ENCODE data around the gene WDTC1.
"Not testable (repeated sequence)": the region's sequence is repeated elsewhere in the genome, so short reads cannot be mapped to it uniquely, and the experiment has no call there.

Gene WDTC1

GRCh38 chr1:27217401-27217800 lies 17.0 kb upstream of the WDTC1 start:
- TF ChIP-seq SPI1 (IDR thresholded peaks at IDR 0.05; ENCODE audit: borderline replicate concordance, low read depth), result no peak
- no peak for TF ChIP-seq CTCF (IDR thresholded peaks at IDR 0.05; ENCODE audit: insufficient read depth, low read length)
- TF ChIP-seq GABPA (IDR thresholded peaks at IDR 0.05; ENCODE audit: low read depth), result no peak
- no peak for TF ChIP-seq REST (IDR thresholded peaks at IDR 0.05; ENCODE audit: insufficient replicate concordance, low read depth)
- TF ChIP-seq POLR2AphosphoS5 (IDR thresholded peaks at IDR 0.05; ENCODE audit: low read depth), result no peak
- no peak overlapping the region for H3K4me3 ChIP-seq (replicated peaks; ENCODE audit: insufficient read depth, low read length)
- H3K27me3 ChIP-seq (ENCODE audit: insufficient read depth, poor library complexity, severe bottlenecking), result no peaks in the 10 kb centered on the region

GRCh38 chr1:27218736-27219135 lies 15.7 kb upstream of the WDTC1 start:
- no peak for DNase-seq (ENCODE audit: low read depth in 1 of 2, low spot score in 1 of 2)
- Histone ChIP-seq H3K4me3 (replicated peaks; ENCODE audit: insufficient read depth, low read length) (no peak overlapping the region), H3K27ac (replicated peaks) (no peak overlapping the region), H3K27me3 (ENCODE audit: insufficient read depth, poor library complexity, severe bottlenecking) (no peaks in the 10 kb centered on the region)
- TF ChIP-seq SPI1 (IDR thresholded peaks at IDR 0.05; ENCODE audit: borderline replicate concordance, low read depth), result no peak
- no peak for TF ChIP-seq REST (IDR thresholded peaks at IDR 0.05; ENCODE audit: insufficient replicate concordance, low read depth)
- TF ChIP-seq CTCF (IDR thresholded peaks at IDR 0.05; ENCODE audit: insufficient read depth, low read length), result no peak
- TF ChIP-seq POLR2AphosphoS5 (IDR thresholded peaks at IDR 0.05; ENCODE audit: low read depth), result no peak
- TF ChIP-seq GABPA (IDR thresholded peaks at IDR 0.05; ENCODE audit: low read depth), result no peak

More at GRCh38 chr1:27217401-27217800, 17.0 kb upstream of the WDTC1 start:
- H3K27ac ChIP-seq (replicated peaks), result no peak overlapping the region
- DNase-seq (ENCODE audit: low read depth in 1 of 2, low spot score in 1 of 2), result no peak

GRCh38 chr1:27220096-27220495 lies 14.3 kb upstream of the WDTC1 start:
- no peak overlapping the region for H3K4me3 ChIP-seq (replicated peaks; ENCODE audit: insufficient read depth, low read length)
- DNase-seq (ENCODE audit: low read depth in 1 of 2, low spot score in 1 of 2), result no peak
- no peak overlapping the region for H3K27ac ChIP-seq (replicated peaks)
- no peak for TF ChIP-seq REST (IDR thresholded peaks at IDR 0.05; ENCODE audit: insufficient replicate concordance, low read depth)
- no peak for TF ChIP-seq POLR2AphosphoS5 (IDR thresholded peaks at IDR 0.05; ENCODE audit: low read depth)
- TF ChIP-seq CTCF (IDR thresholded peaks at IDR 0.05; ENCODE audit: insufficient read depth, low read length), result no peak
- no peak for TF ChIP-seq GABPA (IDR thresholded peaks at IDR 0.05; ENCODE audit: low read depth)
- TF ChIP-seq SPI1 (IDR thresholded peaks at IDR 0.05; ENCODE audit: borderline replicate concordance, low read depth), result no peak
- no peaks in the 10 kb centered on the region for H3K27me3 ChIP-seq (ENCODE audit: insufficient read depth, poor library complexity, severe bottlenecking)

- not testable (repeated sequence) for DNase-seq (ENCODE audit: low read depth in 1 of 2, low spot score in 1 of 2); H3K27ac ChIP-seq (replicated peaks); H3K4me3 ChIP-seq (replicated peaks; ENCODE audit: insufficient read depth, low read length); H3K27me3 ChIP-seq (ENCODE audit: insufficient read depth, poor library complexity, severe bottlenecking)
Observed at GRCh38 chr1:27220702-27221497, 13.5 kb upstream of the WDTC1 start.

Data from HL-60 (cell line).